Smooth muscle cell (in vitro differentiated cells): ENCODE data around the gene POLR3A. TPM values are rescaled to one million over a fixed set of nuclear protein-coding genes. Genes with fewer than 3 reads are reported as not detected.
A peak's percentile ranks its signal among the peaks of the same experiment; 100 is the strongest.

Source experiments
- DNase-seq: peaks from one replicate; lab custom pipeline; 2025; ENCODE audit not compliant: unreplicated experiment; lab: John Stamatoyannopoulos, UW
- H2AFZ ChIP-seq: fragments of 200-600 bp; sonication (generic); 2 replicates; pipeline ENCODE4 v1.6.0; 2016; ENCODE audit warnings: antibody characterized with exemption, low read depth, mild to moderate bottlenecking
- H3F3A ChIP-seq: fragments of 200-600 bp; sonication (generic); 2 replicates; pipeline ENCODE4 v1.6.0; 2017; ENCODE audit warnings: antibody characterized with exemption, low read depth
- H3K27ac ChIP-seq: fragments of 200-600 bp; sonication (generic); 2 replicates; pipeline ENCODE4 v1.5.1; 2016; ENCODE audit warnings: low read depth, mild to moderate bottlenecking
- H3K27me3 ChIP-seq: fragments of 200-600 bp; sonication (generic); 2 replicates; pipeline ENCODE4 v1.6.1; 2016; ENCODE audit warnings: low read depth, mild to moderate bottlenecking
- H3K36me3 ChIP-seq: fragments of 200-600 bp; sonication (generic); 2 replicates; pipeline ENCODE4 v1.5.1; 2016; ENCODE audit warnings: low read depth
- H3K4me1 ChIP-seq: fragments of 200-600 bp; sonication (generic); 2 replicates; pipeline ENCODE4 v1.5.1; 2016; ENCODE audit warnings: low read depth
- H3K4me2 ChIP-seq: fragments of 200-600 bp; sonication (generic); 2 replicates; pipeline ENCODE4 v1.6.0; 2016; ENCODE audit warnings: mild to moderate bottlenecking
- H3K4me3 ChIP-seq: fragments of 200-600 bp; sonication (generic); 2 replicates; pipeline ENCODE4 v1.5.1; 2016; ENCODE audit warnings: mild to moderate bottlenecking
- H3K79me2 ChIP-seq: fragments of 200-600 bp; sonication (generic); 2 replicates; pipeline ENCODE4 v1.6.0; 2016; ENCODE audit warnings: low read depth, mild to moderate bottlenecking
- H3K9ac ChIP-seq: fragments of 200-600 bp; sonication (generic); 2 replicates; pipeline ENCODE4 v1.6.0; 2016; ENCODE audit warnings: low read depth
- H3K9me3 ChIP-seq: fragments of 200-600 bp; sonication (generic); replicated peaks from 2 replicates; pipeline ENCODE4 v1.5.1; 2016; ENCODE audit warnings: low read depth
- H4K20me1 ChIP-seq: fragments of 200-600 bp; sonication (generic); 2 replicates; pipeline ENCODE4 v1.6.0; 2016; ENCODE audit warnings: low read depth
- CTCF ChIP-seq: fragments of 200-600 bp; sonication (generic); IDR thresholded peaks from 2 replicates; pipeline ENCODE4 v1.5.1; 2017; ENCODE audit warnings: borderline replicate concordance, mild to moderate bottlenecking, antibody characterized with exemption; ENCODE audit not compliant: insufficient read depth, poor library complexity, severe bottlenecking
- WGBS: methylation state at CpG from one replicate; pipeline ENCODE4 v1.1.7; 2016; ENCODE audit warnings: low lambda C conversion rate; 5-methylcytosine and 5-hydroxymethylcytosine counted together
- polyA plus RNA-seq: library from polyadenylated mRNA; unstranded; fragments of >200 nt; fragmentation: Nextera tagmentation; extraction: Ambion mirVana; gene quantifications from 2 replicates; pipeline ENCODE4 v1.2.1, GENCODE V29; 2016
- total RNA-seq: library from RNA; depleted of rRNA; stranded (reverse); fragments of >200 nt; gene quantifications from 2 replicates; pipeline ENCODE4 v1.2.3, GENCODE V29; 2014

The POLR3A gene
- total and polyA plus RNA-seq, 2 experiments from 2014 or later = 13.8 to 14.9 TPM

GRCh38 chr10:77974396-77975074, 54.8 kb downstream of the POLR3A start:
- Histone ChIP-seq H3K36me3 (no peaks in the 10 kb centered on the region), H3K4me3 (no peak overlapping the region), H3K9me3 (no peaks in the 10 kb centered on the region), H3K27me3 (no peaks in the 10 kb centered on the region), H4K20me1 (no peaks in the 10 kb centered on the region), H3K9ac (no peak overlapping the region), H3K79me2 (no peaks in the 10 kb centered on the region), H3K4me1 (peaks cover 13% of the 10 kb centered on the region), H3F3A (peaks cover 9% of the 10 kb centered on the region), H3K27ac (no peak overlapping the region), H2AFZ (no peak overlapping the region), H3K4me2 (no peak overlapping the region)
- TF ChIP-seq CTCF = peak; percentile 22
- no peak for DNase-seq
- WGBS = 61% methylated on average over 8 of the region's 8 CpGs

GRCh38 chr10:77973276-77973675, 56.0 kb downstream of the POLR3A start:
- Histone ChIP-seq H3K36me3 (no peaks in the 10 kb centered on the region), H3K4me3 (no peak overlapping the region), H3K27ac (no peak overlapping the region), H3F3A (peaks cover 9% of the 10 kb centered on the region), H2AFZ (no peak overlapping the region), H3K9me3 (no peaks in the 10 kb centered on the region), H3K27me3 (no peaks in the 10 kb centered on the region), H3K4me1 (peaks cover 13% of the 10 kb centered on the region), H3K9ac (no peak overlapping the region), H3K4me2 (no peak overlapping the region), H3K79me2 (no peaks in the 10 kb centered on the region), H4K20me1 (no peaks in the 10 kb centered on the region)
- WGBS = 96% methylated on average over 5 of the region's 5 CpGs
- DNase-seq = no peak
- no peak for TF ChIP-seq CTCF

- peak overlapping the region; percentile 65 for H3K27ac ChIP-seq
- H4K20me1 ChIP-seq = no peaks in the 10 kb centered on the region
- no peaks in the 10 kb centered on the region for H3K27me3 ChIP-seq
- H2AFZ ChIP-seq = no peak overlapping the region
- H3K4me2 ChIP-seq = no peak overlapping the region
- H3K9ac ChIP-seq = no peak overlapping the region
- 94% methylated on average over 5 of the region's 5 CpGs for WGBS
- peaks cover 13% of the 10 kb centered on the region for H3K4me1 ChIP-seq
- peaks cover 9% of the 10 kb centered on the region for H3F3A ChIP-seq
- H3K79me2 ChIP-seq = no peaks in the 10 kb centered on the region
- H3K4me3 ChIP-seq = no peak overlapping the region
- DNase-seq = no peak
- H3K36me3 ChIP-seq = no peaks in the 10 kb centered on the region
- no peaks in the 10 kb centered on the region for H3K9me3 ChIP-seq
- TF ChIP-seq CTCF = no peak
Observed at GRCh38 chr10:77972148-77972547, 57.2 kb downstream of the POLR3A start.

- Histone ChIP-seq H3K9ac (peak overlapping the region; percentile 12), H3K4me3 (no peak overlapping the region), H4K20me1 (no peaks in the 10 kb centered on the region), H3K27ac (peak overlapping the region; percentile 65), H3K27me3 (no peaks in the 10 kb centered on the region), H3K4me2 (peak overlapping the region; percentile 82), H2AFZ (no peak overlapping the region), H3K4me1 (peaks cover 13% of the 10 kb centered on the region), H3F3A (peaks cover 9% of the 10 kb centered on the region), H3K9me3 (no peaks in the 10 kb centered on the region), H3K79me2 (no peaks in the 10 kb centered on the region), H3K36me3 (no peaks in the 10 kb centered on the region)
- 83% methylated on average over 3 of the region's 3 CpGs for WGBS
- TF ChIP-seq CTCF = no peak
- no peak for DNase-seq
Observed at GRCh38 chr10:77971804-77972144, 57.5 kb downstream of the POLR3A start.
